Renal pelvis (tissue), 12 donors: Measurements from ENCODE around the gene SCTR. TPM values are rescaled to one million over a fixed set of nuclear protein-coding genes. Genes with fewer than 3 reads are reported as not detected.
A peak's percentile ranks its signal among the peaks of the same experiment; 100 is the strongest.

Experiments used
- DNase-seq: peaks from one replicate; pipeline ENCODE4 v3.0.0-alpha.2; 2013
- long read RNA-seq, 16 experiments: transcript quantifications; one replicate each; lab custom pipeline, GENCODE V29; 2026
- polyA plus RNA-seq, 3 donors: library from polyadenylated mRNA; unstranded; fragments of 120-200 nt; gene quantifications; one replicate each; pipeline ENCODE4 v1.2.1, GENCODE V29; 2013; ENCODE audit not compliant: insufficient read length in 3 of 3

Gene SCTR
- 10 to 100 TPM in 2 of 3 donors, 1 to 10 TPM in 1; 8.2 to 21.3 (median 21.2) TPM for polyA plus RNA-seq
- long read RNA-seq, donor 1, partial matches to known transcripts = 0 of 1 reads
- long read RNA-seq, donor 1, other reads (novel, unspliced or antisense) = 0 of 1 reads
- long read RNA-seq, donor 2, partial matches to known transcripts = 0 of 3 reads
- long read RNA-seq, donor 2, other reads (novel, unspliced or antisense) = 0 of 3 reads
- long read RNA-seq, donor 3, partial matches to known transcripts = 0 of 1 reads
- long read RNA-seq, donor 3, other reads (novel, unspliced or antisense) = 0 of 1 reads
- long read RNA-seq, donor 4, partial matches to known transcripts = 0 of 1 reads
- long read RNA-seq, donor 4, other reads (novel, unspliced or antisense) = 0 of 1 reads
- long read RNA-seq, donor 5 = 0 reads
- long read RNA-seq, donor 6, partial matches to known transcripts = 0 of 2 reads
- long read RNA-seq, donor 6, other reads (novel, unspliced or antisense) = 0 of 2 reads
- long read RNA-seq, donor 7, partial matches to known transcripts = 0 of 2 reads
- long read RNA-seq, donor 7, other reads (novel, unspliced or antisense) = 0 of 2 reads
- long read RNA-seq, donor 8 = 0 reads
- long read RNA-seq, donor 9, partial matches to known transcripts = 0 of 3 reads
- long read RNA-seq, donor 9, other reads (novel, unspliced or antisense) = 0 of 3 reads
- long read RNA-seq, donor 10 = 0 reads
- long read RNA-seq, donor 11 = 0 reads
- long read RNA-seq, donor 12, partial matches to known transcripts = 0 of 19 reads
- long read RNA-seq, donor 12, other reads (novel, unspliced or antisense) = 17 of 19 reads
- long read RNA-seq, donor 13, partial matches to known transcripts = 0 of 1 reads
- long read RNA-seq, donor 13, other reads (novel, unspliced or antisense) = 0 of 1 reads
- long read RNA-seq, donor 14 = 0 reads
- long read RNA-seq, donor 15, partial matches to known transcripts = 6 of 9 reads
- long read RNA-seq, donor 15, other reads (novel, unspliced or antisense) = 0 of 9 reads
- long read RNA-seq, donor 16 = 0 reads

DNA sequence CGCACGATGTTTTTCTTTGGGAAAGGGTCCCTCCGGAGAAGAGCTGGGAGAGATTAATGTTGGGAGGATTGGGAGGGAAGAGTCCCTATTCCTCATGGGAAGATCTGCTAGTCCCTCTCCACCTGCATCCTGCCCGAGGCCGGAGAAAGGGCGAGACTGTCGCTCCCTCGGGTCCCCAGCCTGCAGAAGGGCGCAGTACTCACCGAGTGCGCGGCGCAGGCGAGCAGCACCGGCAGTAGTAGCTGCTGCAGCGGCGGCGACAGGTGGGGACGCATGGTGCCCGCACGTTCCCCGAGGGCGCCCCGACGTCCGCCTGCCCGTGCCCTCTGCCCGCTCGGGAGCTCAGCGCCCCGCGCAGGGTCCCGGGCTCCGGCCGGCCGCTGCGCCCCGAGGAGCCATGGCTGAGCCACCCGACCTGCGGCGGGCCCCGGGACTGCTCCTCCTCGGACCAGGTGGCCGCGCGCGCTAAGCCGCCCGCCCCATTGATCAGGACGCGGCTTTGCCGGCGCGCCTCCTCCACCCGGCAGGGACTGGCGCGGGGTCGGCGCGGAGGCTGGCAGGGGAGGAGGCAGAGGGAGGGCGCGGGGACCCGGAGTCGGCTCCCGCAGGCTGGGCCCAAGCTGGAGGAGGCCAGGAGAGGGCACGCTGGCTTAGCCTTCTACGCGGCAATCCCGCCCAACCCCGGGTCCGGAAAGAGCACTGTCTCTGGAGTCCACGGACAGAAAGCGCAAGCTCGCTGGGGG is at the start of gene SCTR:
Gene SCTR, minus strand, starts transcription at position 532 of the 743 bp plus-strand sequence. Its CDS starts 257 bp downstream, at position 275.
- DNase-seq = no peak

DNA sequence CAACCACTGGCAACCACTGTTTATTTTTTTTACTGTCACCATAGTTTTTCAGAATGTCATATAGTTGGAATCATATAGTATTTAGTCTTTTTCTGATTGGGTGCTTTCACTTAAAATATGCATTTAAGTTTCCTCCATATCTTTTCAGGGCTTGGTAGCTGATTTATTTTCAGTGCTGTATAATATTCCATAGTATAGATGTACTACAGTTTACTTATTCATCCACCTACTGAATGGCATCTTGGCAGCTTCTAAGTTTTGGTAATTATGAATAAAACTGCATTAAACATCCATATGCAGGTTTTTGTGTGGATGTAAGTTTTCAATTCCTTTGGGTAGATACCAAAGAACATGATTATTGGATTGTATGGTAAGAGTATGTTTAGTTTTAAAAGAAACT is 43.0 kb upstream of the SCTR start:
- DNase-seq = no peak

DNA sequence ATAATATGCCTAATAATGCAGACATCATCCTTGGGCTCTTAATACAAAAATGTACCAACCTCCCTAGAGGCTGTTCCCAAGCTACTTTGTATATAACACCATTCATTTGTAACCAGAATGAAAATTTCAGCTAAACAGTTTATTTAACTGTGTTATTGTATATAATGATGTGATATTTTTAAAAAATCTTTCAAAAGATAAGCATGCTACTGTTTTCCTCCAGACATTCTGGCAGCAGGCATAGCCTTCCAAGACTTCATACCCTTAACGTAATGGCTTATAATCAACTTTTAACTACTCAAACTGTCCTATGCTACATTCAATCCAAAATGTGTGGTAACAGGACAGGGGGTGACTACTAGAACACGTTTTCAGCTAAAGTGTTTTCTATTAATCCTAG is 41.2 kb upstream of the SCTR start:
- DNase-seq = no peak

DNA sequence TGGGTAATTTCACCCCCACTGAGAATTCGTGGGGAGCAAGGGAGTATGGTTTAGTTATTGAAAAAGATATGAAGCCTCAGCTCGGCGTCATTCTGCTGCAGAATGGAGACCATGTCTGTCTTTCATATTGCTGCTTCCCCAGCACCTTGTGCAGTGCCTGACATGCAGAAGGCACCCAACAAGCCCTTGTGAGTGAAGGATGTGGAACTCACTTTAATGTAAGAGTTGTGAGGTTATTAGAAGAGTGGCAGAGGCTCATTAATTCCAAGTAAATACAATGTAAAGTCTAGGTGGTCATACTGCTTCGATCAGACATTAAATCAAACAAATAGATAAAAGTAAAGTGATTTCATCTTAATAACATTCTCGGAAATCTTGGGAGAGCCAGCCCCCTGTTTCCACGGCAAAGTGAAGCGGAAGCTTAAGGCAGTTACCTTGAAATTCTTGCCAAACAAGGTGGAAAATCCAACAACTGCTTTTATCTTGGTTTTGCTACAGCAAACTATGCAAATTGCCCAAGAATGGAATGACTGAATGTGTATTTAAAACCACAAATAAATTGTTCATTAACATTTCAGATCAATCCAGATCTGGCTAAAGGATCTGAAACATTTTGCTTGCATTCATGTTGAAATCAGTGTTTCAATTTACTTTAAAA is 29.5 kb upstream of the SCTR start:
- no peak for DNase-seq

DNA sequence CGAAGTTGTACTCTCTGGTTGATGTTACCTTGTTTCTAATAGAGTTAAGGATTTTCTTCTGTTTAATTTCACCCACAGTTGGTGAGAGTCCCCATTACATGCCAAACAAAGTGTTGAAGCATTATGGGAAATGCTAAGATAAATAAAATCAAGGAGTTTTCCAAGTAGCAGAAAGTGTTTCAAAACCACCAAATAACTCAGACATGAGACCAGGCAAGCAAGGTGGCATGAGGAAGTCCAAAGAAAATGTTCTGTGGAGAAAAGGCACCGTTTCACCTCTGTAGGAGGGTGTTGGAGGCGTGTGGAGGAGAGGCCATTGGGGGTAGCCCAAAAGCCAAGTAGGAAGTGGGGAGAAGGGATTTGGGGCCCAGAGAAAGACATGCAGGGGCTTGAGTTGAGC is 28.6 kb upstream of the SCTR start:
- no peak for DNase-seq

DNA sequence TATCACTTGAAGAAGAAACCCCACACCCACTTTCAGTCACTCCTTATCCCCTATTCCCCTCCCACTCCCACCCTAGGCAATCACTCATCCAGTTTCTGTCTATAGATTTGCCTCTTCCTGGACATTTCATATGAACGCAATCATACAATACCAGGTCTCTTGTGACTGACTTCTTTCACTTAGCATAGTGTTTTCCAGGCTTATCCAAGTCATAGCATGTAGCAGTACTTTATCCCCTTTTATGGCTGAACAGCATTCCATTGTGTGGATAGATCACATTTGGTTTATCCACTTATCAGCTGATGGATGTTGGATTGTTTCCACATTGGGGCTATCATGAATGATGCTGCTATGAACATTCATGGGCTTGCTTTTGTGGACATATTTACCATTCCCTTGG is 26.6 kb upstream of the SCTR start:
- no peak for DNase-seq

DNA sequence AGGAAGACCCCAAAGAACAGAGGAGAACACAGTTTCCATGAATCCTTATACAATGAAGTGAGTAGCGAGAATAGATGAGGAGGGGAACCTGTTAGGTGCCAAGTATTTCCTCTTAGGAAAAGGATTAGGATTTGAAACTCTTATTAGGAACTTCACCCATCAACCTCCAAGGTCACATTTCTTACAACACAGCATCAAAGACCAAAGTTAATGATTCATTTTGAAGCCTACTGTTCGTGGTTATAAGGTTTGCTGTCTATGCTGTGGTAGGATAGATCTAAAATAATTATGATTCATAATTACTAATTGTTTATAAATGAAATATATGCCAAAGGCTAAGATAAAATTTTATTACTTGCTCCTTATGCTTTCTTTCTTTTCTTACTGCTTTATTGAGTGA is 26.1 kb upstream of the SCTR start:
- no peak for DNase-seq

DNA sequence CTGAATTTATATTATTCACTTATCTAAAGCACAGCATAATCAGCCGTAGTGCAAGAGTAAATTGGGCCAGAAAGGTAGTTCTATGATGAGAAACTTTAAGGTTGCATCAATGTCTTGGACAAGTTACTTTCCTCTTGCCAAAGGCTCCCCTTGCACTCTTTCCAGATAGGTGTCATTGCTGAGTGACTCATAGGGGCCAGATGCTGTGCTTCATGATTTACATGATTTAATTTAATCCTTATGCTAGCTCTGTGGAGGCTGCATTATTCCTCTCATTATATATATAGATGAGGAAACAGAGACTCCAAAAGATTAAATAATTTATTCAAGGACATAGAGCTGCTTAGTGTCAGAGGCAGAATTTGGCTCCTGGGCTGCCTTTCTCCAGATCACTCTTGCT is 25.0 kb upstream of the SCTR start:
- DNase-seq = no peak

DNA sequence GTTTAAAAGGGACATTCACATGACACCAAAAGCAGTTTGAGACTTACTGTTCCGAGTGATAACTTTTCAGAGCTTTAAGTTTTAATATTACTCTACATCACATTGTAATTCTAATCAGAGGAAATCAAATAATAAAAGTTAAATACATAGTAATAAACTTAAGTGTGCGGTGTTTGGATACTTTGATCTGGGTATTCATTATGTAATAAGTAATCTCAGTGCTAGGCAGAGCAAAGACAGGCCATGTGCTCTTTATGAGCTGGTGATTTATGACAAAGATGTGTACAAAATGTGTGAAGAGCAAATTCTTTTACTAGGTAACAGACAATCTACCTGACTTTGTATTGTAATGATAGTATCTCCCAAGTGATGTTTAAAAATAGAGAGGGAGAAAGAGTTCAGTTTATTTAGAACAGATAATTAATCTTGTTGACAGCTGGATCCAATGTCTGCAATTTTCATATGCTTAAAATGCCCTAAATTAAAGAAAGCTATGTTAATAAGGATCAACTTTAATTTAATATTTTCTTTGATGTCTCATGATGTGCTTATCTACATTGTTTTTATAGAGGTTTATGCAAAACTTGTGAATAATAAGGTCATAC is 24.3 kb upstream of the SCTR start:
- no peak for DNase-seq

DNA sequence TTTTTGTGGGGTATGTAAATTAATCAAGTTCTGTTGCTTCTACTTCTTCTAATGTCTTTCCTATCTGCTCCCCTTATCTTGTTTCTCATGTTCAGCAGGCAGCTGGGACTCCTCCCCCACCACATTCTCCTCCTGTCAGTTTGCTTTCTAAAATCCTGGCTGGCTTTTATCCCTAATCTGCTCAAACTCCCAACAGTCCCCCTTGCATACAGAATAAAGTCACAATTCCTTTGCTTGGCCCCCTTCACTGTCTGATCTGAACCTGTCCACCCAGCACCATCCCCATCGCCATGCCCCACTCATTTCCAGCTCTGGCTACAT is 22.1 kb upstream of the SCTR start:
- no peak for DNase-seq

DNA sequence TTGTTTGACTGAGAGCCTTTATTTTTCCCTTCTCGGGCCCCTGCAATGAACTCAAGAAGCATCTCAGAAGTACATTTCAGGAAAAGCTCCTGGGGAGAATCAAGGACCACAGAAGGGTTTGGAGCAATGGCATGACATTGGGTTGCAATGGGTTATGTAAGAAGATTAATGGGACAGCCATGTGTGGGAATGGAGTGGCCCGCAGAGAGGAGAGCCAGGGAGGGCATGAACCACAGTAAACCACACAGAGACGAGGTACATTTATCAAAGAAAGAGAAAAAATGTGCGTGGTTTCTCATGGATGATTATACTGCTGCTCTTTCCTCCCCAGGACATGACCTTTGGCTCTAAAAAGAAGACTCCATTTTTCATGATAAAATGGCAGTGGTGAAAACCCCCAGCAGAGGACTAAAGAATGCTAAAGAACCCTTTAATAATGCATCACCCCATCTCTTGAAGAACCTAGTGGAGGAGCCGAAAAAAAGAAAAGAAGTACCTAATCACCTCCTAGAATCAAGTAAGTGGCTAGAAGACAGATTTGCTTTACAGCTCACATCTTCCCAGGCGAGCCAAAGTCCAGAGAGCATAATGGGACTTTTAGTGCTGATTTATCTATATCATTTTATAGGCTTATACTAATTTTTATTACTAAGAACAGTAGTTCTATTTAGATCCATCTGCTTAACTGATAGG is 21.6 kb upstream of the SCTR start:
- no peak for DNase-seq

DNA sequence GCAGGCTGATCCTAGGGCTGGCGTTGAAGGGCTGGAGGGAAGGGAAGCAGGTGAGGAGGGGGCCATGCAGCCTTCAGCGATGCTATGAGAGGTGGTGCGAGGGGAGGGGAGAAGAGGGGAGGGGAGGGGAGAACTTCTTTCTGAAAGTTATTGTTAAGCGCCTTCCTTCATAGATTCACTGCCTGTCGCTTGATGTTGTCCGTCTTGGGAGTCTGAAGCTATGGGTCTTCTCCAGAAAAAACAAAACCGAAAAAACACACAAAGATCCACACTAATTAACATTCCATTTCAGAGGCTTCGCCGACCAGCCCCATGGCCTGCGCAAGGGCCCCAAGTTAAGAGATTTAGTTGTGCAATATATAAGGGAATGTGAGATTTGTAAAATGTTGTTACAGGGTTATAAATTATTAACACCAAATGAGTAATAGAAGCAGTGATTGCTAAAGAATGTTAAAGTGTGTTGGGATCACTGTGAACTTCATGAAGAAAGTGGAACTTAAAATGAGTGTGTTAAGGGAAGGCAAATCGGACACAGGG is 20.7 kb upstream of the SCTR start:
- DNase-seq = no peak

DNA sequence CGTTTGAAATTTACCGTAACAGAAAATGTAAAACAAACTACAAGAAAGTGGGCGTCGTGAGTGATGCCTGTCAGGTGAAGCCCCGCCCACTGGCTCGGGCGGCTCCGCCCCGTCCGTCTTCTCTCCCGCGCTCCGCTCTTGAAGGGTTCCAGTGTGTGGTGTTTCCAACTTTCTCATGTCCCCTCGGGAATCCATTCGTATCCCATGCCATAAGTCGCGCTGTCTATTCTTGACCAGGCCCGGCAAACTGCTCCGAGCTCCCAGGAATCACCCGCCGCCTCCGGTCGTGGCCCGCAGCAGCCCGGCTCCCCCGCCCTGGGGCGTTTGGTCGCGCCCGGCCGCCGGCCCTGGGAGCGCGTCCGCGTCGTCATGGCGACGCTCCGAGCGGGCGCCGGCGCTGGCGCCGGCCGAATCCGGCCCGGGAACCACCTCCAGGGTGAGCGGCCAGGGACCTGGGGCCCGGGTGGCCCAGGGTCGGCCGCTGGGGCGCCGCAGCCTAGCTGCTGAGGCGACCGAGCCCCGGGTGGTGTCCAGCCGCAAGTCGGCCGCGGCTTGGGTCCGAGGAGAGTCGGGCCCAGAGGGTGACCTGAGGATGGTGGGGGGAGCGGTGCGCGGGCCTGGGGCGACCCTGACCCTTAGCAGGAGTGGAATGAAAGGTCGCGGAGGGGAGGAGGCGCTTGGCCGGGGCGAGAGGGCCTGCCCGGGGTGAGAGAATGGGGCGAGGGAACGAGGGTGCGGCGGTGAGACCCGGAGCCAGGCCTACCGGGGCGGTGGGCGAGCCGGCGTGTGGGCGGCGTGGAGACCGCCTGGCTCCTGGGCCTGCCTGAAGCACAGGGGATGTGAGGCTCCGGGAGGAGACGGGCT is 20.0 kb upstream of the SCTR start, which contains the start of gene CFAP221:
Gene CFAP221, plus strand, starts transcription at position 375 of the 864 bp plus-strand sequence. CDS start 1,683 bp downstream, outside the sequence.
- peak; percentile 80 for DNase-seq

DNA sequence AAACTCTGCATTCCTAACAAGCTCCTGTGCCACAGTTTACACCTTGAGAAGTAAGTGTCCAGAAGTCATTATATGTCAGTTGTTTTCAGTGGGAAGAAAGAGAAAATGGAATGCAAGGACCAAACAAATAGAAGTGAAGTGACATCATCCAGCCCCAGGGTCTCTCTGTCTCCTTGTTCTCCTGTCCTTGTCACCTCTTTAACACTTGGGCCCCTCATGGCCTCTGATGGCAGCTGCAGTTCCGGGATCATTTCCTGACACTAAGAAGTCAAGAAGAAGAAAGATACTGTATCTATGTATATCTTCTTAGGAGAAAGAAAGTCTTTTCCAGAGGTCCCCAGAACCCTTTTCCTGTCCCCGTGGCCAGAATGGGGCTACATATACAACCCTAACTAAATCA is 17.2 kb upstream of the SCTR start:
- no peak for DNase-seq

DNA sequence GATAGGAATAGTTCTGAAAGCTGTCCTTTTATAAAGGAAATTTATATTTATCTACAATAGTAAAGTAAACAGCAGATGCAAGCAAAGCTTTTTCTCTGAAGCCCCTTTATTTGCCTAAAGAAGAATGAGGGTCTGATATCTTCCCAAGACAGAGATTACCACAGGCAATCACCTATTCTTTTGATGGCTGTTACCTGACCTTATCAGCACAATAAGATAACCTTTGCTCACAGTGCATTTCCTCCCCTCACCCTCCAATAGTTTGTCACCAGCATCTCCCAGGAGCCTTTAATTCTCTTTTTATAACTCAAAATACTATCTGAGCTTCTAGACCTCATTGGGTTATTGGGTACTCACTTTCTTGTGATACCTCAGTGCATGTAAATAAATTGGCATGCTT is 13.5 kb upstream of the SCTR start:
- DNase-seq = no peak

DNA sequence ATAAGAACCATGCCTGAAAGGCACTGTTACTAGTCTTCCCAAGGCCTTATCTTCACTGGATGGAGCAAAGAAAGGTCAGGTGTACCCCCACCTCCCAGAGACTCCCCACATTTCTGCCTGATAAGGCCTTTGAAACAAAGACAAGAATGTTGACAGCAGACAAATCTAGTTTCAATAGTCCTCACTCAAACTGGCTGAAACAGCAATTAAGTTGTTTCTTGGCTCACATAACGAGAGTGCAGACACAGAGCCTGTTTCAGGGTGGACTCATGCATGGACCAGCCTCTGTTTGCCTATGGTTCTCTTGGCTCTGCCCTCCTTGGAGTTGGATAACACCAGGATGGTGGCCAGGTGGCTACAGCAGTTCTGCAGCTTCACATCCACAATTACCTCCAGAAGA is 12.4 kb upstream of the SCTR start:
- DNase-seq = no peak

DNA sequence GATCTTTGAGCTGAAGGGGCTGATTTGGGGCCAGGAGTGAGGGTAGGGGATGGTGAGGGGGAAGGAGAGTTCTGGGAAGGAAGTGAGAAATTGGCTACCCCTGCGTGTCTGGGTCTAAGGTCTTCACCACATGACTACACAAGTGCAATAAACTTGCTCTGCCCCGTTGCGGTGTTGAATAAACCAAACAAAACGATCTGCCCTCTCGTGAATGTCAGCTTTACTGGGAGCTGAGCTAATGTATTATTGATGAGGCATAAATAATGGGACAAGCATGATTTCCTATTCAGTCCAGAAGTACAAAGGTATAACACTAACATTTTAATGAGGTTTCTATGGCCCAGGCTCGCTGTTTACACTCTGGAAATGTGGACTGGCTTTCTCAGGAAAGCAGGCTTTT is 11.9 kb upstream of the SCTR start:
- no peak for DNase-seq

DNA sequence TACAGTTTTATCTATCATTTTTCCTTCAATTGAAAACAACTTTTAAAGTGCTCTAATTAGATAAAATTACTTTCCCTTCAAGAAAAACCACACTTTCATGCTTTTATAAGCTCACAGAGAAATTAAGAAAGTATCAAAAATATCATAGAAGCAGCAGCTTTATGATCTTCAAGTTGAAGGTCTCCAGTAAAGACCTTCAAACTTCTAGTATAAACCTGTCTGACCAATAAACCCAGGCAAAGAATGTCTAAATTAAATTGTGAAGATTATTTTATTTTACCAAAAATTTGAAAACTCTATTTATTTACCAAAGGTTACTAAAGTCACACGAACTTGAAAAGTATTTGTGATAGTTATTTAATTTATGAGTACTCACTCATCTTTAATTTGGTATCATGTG is 9.3 kb upstream of the SCTR start:
- no peak for DNase-seq

DNA sequence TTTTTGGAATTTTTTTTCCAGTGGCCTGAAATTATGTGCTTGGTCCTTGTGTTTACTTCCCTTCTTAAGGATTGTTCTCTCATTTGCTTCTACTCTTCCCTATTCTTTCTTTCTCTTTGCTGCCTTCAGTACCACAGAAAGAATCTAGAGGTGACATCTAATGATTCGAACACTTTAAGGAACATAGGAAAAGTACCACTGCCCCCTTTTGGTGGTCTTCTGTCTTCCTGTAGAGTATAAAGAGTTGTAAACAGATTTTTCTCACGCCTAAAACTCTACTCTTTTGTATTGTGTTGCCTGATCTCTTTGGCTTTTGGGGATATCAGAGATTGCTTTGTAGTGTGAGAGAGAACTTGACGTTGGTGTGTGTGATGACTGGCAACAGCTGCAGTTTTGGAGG is 7.0 kb upstream of the SCTR start:
- no peak for DNase-seq
